ENCODE measurements around the gene HTT. TPM values are rescaled to one million over a fixed set of nuclear protein-coding genes. Genes with fewer than 3 reads are reported as not detected.

Gene HTT
- total RNA-seq, 1 donor from 2014 or later, result 48.0 TPM

- no peak for TF ChIP-seq CTCF (conservative IDR thresholded peaks at IDR 0.05)
- no peak overlapping the region for H3K4me3 Mint-ChIP-seq
- H3K27ac Mint-ChIP-seq, result no peak overlapping the region
- H3K27me3 Mint-ChIP-seq, result no peaks in the 10 kb centered on the region
- DNase-seq (ENCODE audit: extremely low spot score, unreplicated experiment), result no peak
- no peaks in the 10 kb centered on the region for H3K4me1 Mint-ChIP-seq (ENCODE audit: unreplicated experiment)
- peaks cover 27% of the 10 kb centered on the region for H3K36me3 Mint-ChIP-seq
- no peaks in the 10 kb centered on the region for H3K9me3 Mint-ChIP-seq
These were observed 41.3 kb downstream of the HTT start for GRCh38 chr4:3115637-3116270.

- H3K36me3 Mint-ChIP-seq, result peaks cover 27% of the 10 kb centered on the region
- H3K27ac Mint-ChIP-seq, result no peak overlapping the region
- no peak for TF ChIP-seq CTCF (conservative IDR thresholded peaks at IDR 0.05)
- no peaks in the 10 kb centered on the region for H3K9me3 Mint-ChIP-seq
- no peaks in the 10 kb centered on the region for H3K27me3 Mint-ChIP-seq
- DNase-seq (ENCODE audit: extremely low spot score, unreplicated experiment), result no peak
- H3K4me1 Mint-ChIP-seq (ENCODE audit: unreplicated experiment), result no peaks in the 10 kb centered on the region
- no peak overlapping the region for H3K4me3 Mint-ChIP-seq
These were observed 42.5 kb downstream of the HTT start for GRCh38 chr4:3116955-3117354.

- Mint-ChIP-seq H3K9me3 (no peaks in the 10 kb centered on the region), H3K27me3 (no peaks in the 10 kb centered on the region), H3K4me3 (no peak overlapping the region), H3K36me3 (peaks cover 27% of the 10 kb centered on the region), H3K27ac (no peak overlapping the region), H3K4me1 (ENCODE audit: unreplicated experiment) (peaks cover 5% of the 10 kb centered on the region)
- no peak for DNase-seq (ENCODE audit: extremely low spot score, unreplicated experiment)
- no peak for TF ChIP-seq CTCF (conservative IDR thresholded peaks at IDR 0.05)
These were observed 43.8 kb downstream of the HTT start for GRCh38 chr4:3118312-3118711.

GRCh38 chr4:3119464-3119863 is 45.0 kb downstream of the HTT start:
- H3K27me3 Mint-ChIP-seq, result no peaks in the 10 kb centered on the region
- H3K4me3 Mint-ChIP-seq, result no peak overlapping the region
- peaks cover 27% of the 10 kb centered on the region for H3K36me3 Mint-ChIP-seq
- H3K4me1 Mint-ChIP-seq (ENCODE audit: unreplicated experiment), result peaks cover 5% of the 10 kb centered on the region
- no peak overlapping the region for H3K27ac Mint-ChIP-seq
- no peak for TF ChIP-seq CTCF (conservative IDR thresholded peaks at IDR 0.05)
- DNase-seq (ENCODE audit: extremely low spot score, unreplicated experiment), result no peak
- H3K9me3 Mint-ChIP-seq, result no peaks in the 10 kb centered on the region

GRCh38 chr4:3121110-3121509 is 46.6 kb downstream of the HTT start:
- TF ChIP-seq CTCF (conservative IDR thresholded peaks at IDR 0.05), result no peak
- DNase-seq (ENCODE audit: extremely low spot score, unreplicated experiment), result no peak
- Mint-ChIP-seq H3K27me3 (no peaks in the 10 kb centered on the region), H3K36me3 (peaks cover 26% of the 10 kb centered on the region), H3K27ac (no peak overlapping the region), H3K4me1 (ENCODE audit: unreplicated experiment) (peaks cover 5% of the 10 kb centered on the region), H3K9me3 (no peaks in the 10 kb centered on the region), H3K4me3 (no peak overlapping the region)

- peaks cover 26% of the 10 kb centered on the region for H3K36me3 Mint-ChIP-seq
- peaks cover 5% of the 10 kb centered on the region for H3K4me1 Mint-ChIP-seq (ENCODE audit: unreplicated experiment)
- no peak overlapping the region for H3K4me3 Mint-ChIP-seq
- H3K27me3 Mint-ChIP-seq, result no peaks in the 10 kb centered on the region
- no peak overlapping the region for H3K27ac Mint-ChIP-seq
- TF ChIP-seq CTCF (conservative IDR thresholded peaks at IDR 0.05), result no peak
- no peaks in the 10 kb centered on the region for H3K9me3 Mint-ChIP-seq
- no peak for DNase-seq (ENCODE audit: extremely low spot score, unreplicated experiment)
These were observed 47.1 kb downstream of the HTT start for GRCh38 chr4:3121596-3121995.

Measured in type B pancreatic cell (in vitro differentiated cells).